HG02798 (cell line): ENCODE results near the gene UMODL1.

Experiments used
- ATAC-seq: cut with Tn5 transposase; IDR thresholded peaks from one replicate; pipeline ENCODE4 v1.9.1; 2021; ENCODE audit warnings: mild to moderate bottlenecking; ENCODE audit not compliant: unreplicated experiment, poor library complexity

The UMODL1 gene

DNA sequence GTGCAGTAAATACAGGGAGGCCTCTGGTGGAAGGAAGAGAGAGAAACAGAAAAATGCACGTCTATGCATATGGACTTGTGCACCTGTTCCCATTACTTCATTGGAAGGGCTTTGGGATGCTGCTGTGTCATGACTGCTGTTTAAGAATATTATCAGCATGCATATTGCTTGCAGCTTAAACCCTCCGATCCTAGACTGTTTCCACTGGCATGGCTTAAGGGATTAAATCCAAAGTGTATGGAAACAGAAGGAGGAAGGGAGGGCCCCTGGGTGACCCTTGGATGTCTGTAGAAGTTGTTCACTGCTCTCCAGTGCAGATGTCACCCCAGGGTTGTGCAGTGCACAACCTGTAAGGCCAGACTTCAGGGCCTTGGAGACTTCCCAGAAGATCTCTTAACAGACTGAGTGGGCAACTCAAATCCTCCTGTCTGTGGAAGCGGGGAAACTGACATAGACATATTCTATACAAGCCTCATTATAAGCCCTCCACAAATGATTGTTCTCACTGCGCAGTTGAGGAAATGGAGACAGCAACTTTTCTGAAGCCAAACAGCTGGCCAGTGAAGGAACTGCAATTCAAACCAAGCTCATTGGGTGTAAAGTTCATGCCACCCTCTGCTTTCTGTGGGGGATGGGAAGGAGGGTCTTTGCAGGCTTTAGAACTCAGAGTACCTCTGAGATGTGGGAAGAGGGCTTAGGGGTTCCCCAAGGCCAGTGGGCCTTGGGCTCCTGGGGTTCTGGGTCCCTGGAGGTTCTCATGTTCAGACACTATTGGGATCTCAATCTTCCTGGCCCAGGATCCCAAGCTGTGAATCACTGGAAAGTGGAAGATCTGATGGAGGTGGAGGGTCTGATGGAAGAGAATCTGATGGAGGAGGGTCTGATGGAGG is 73.8 kb downstream of the UMODL1 start:
- no peak for ATAC-seq

DNA sequence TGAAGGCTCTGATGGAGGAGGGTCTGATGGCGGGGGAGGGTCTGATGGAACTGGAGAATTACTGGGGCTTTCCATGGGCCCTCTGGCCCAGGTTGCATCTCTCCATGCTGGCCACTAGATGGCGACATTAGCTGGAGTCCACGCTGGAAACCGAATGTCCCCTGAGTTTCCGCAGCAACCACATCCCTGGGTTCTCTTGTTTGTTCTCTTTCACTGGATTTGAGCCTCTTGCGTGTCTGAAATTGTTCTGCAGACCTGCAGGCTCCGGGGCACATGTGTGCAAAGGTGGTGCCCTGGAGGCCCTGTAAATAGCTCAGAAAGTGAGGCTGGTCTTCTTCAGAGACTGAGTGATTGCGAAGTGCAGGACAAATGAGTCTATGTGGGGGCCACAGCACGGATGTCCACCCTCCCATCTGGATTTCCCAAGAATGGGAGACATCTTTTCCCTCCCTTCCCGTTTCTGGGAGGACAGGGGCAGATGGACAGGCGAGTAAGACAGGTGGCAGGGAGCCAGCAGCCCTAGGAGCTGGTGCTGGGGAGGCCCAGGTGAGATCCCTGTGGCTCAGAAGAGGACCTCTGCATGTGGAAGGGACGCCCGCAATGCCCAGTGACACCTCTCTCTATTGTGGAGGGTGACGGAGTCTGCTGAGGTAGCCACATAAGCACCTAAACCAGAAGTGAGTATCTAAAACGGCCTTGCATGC is 74.6 kb downstream of the UMODL1 start:
- no peak for ATAC-seq

DNA sequence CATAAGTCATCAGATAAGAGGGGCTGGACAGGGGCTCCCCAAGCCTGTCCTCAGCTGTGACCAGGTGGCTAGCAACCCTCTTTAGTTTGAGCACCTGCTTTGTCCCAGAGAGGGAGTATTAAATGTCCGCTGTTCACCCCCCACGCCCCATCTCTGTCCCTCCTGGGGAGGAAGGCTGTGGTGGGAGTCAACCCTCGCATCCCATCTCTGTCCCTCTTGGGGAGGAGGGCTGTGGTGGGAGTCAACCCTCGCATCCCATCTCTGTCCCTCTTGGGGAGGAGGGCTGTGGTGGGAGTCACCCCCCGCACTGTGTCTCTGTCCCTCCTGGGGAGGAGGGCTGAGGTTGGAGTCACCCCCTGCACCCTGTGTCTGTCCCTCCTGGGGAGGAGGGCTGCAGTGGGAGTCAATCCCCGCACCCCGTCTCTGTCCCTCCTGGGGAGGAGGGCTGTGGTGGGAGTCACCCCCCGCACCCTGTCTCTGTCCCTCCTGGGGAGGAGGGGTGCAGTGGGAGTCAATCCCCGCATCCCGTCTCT is 75.2 kb downstream of the UMODL1 start:
- ATAC-seq = no peak

DNA sequence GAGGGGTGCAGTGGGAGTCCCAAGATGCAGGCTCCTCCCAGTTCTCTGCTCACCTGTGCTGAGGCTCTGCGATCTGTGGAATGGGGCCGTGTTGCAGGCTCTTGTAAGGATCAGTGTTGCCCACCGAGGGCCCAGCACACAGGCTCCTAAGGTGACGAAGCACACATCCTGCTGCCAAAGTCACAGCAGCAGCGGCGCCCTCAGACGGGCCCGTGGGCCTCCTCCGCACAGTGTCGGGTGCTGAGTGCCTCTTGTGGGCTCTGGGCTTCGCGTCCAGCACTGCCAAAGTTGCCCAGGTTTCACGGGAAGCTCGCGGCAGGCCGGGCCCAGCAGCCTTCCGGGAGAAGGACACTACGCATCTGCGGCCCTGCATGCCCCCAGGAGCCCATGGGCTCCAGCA is 75.7 kb downstream of the UMODL1 start:
- no peak for ATAC-seq

DNA sequence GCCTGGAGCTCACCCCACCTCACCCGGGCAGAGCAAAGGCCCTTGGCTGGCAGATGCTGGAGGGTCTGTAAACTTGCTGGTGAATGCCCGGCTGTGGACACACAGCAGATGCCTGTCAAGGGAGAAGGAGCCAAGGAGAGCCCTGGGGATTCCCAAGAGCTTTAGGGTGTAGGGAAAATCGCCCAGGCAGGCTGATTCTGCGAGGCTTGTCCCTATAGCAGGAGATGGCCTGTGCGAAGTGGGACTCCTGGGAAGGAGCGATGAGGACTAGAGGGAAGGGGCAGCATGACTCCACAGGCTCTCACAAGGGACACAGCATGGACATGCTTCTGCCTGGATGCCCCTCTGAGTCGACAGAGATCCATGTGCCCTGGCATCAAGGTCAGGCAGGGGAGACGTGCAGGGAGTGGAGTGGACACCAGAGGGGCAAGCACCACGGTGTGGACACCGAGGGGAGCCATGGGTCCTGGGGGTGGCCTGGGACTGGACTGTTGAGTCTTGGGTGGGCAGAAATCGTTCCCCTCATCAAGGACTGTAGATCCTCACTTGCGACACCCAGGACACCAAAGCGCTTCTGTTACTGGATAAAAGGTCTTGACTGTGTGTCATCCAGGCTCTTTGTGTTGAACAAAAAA is 76.4 kb downstream of the UMODL1 start:
- no peak for ATAC-seq

DNA sequence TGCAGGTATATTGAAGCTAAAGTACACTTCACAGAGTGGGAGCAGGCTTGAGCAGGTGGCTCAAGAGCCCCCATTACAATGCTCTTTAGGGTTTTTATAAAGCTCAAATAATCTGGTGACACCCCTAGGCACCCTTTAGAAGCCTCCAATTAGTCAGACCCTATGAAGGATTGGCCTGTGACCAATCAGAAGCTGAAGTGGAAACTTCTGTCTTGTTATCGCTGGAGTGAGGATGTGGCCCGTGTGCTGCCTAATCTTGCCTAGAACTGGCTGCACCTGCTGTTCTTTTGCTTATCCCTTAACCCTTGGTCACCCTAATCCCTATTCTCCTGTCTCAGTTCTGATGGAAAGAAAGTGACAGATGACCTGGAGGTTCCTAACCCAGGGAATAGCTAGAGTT is 77.0 kb downstream of the UMODL1 start:
- ATAC-seq = no peak

DNA sequence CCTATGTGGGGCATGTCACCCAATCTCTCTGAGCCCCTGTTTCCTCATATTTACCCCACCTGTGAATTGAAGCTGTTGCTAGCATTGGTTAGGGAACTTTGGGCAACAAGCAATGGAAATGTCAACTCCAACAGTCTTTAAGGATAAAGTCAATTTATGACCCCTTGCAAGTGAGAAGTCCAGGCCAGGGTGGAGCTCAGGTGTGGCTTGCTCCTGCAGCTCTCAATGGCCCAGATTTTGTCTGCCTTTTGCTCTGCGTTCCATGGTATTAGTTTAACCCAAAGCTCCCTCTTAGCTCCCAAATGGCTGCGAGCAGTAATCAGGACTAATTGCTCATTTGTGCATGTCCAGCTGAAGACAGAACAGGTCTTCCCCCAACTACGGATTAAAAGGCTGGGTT is 77.5 kb downstream of the UMODL1 start:
- no peak for ATAC-seq

DNA sequence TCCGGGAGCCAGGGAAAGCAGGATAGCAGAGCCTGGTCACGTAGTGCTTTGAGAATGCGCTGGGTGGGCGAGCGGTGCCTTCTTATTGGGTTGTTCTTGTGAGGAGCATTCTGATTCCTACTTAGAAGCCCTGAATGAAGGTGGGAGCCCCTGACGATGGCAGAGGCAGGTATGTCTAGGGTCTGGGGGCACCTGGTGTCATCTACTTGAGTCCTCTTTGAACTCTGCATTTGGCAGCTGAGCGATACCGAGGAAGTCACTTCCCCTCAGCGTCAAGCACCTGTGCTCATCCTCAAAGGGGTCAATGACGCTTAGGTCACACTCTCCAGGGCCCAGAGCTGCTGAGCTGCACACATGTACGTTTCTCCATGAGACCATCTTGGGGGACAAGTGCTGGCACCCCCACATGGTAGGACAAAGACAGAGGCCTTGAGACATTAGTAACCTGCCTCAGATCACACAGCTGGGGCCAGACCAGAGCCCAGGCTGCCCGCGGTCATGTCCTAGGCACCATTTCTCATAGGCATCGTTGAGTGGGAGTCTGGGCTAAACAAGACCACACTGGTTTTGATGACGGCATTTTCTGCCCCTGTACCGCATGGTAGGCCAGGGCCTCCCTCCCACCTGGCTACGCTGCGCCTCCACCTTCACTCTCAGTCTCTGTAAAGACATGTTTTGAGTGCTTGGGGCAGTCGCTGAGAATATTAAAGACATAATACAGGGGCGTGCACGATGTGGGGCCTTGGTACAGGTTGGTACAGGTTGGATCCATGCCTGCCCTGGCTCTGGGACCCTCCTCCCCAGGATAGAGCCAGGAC is 78.7 kb downstream of the UMODL1 start:
- ATAC-seq = no peak

DNA sequence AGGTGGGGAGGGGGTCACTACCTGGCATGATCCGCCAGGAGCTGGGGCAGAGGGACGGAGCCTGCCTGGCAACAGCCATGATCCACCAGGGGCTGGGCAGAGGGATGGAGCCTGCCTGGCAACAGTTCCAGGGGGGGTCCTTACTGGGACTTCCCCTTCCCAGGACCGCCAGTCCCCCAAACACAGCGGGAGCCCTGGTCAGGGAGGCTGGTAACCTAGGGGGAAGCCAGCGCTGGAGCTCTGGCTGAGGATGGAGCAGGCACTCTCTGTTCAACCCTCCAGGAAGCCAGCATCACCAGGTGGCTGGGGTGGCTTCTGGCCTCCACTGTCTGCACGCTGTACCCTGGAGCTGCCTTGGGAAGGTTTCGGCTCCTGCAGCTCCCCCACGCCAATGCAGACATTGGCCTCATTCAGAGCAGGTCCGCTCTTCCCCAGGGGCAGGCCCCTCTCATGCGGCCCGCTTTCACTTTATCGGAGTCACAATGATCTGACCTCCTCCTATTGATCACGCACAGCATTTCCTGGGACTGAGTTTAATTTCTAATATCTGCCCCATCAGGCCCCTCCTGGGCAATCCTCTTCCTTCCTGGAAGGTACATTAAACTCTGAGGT is 79.5 kb downstream of the UMODL1 start:
- ATAC-seq = no peak

DNA sequence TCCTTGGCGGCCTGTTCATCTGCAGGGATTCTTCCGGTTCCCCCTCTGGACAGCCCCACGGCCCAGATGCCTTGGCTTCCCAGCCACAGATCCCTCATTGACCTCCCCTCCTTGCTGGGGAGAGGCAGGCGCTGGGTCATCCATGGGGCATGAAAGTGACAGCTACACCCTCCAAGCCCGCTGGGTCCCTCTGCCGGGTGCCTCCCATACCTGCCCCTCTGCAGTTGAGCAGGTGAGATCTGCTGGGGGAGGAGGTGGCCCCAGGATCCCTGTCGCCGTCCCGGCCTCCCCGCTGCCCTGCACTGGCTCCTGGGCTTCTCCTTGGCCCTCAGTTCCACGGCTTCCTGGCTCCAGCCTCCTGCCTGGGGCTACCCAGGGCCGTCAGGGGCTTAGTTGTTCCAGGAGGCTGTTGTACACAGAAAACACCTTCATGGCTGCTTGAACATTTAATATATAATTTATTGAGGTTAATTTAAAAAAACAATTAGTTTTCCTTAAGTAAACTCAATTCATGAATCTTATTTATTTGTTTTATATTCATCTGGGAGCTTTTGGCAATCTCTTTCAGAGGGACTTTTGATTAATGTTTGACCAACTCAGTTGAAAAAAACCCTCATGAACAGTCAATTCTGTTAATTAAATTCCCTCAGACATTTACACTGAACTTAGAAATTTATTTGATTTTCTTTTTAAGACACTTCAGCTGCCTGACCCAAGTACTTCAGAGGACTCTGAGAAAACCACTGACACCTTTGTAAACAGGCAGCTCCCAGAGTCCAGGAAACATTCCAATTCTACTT is 80.2 kb downstream of the UMODL1 start:
- no peak for ATAC-seq

DNA sequence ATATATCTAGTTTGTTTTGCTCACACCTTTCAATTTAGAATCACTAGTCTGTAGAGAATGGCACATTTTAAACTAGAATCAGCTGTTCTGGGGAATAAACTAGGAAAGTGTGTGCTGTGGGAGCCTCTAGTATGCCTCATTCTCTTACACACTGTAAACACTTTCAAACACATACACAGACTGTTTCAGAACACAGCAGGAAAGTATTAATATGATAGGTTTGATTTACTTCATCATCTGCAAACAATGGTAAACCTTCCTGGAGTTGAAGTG is 80.8 kb downstream of the UMODL1 start:
- no peak for ATAC-seq

DNA sequence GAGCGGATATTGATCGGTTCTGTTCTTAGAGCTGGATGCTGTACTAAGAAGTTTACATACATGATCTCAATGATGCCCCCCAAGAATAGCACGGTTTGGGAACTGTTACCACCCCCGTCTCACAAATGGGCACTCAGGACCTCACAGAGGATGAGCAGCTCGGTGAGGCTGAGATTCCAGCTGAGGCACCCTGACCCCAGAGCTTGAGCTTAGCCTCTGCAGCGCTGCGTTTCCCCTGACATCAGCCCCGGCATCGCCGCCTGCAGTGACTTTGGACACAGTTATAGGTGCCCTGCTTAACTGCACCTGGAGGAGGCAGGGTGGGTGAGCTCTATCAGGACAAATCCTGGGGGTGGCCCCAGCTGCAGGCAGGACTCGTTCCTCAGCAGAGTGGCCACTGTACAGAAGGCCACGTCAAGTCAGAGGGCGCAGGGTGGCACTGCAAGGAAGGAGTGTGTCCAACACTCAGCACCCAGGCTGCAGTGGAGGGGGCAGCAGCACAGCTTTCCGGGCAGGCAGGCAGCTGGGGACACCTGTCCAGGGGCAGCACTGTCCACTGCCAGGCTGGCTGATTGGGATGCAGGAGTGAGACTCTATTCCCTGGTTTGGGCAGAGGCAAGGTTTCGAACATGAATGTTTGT is 82.0 kb downstream of the UMODL1 start:
- no peak for ATAC-seq

DNA sequence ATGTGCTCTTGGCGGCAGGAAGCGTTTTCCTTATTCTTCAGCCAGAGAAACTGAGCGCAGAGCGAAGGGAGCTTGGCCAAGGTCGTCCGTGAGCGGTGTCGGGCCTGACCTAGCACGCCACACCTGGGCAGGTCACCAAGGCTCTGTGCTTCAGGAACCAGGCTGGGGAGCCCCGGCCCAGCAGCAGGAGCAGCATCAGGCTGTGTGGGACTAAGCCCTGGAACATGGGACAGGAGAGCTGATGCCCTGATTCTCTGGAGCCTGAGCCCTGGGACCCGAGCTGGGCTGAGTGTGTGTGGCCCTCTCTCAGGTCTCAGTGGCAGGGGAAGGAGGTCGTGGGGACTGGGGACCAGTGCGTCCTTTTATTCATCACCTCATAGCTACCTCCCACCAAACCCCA is 82.6 kb downstream of the UMODL1 start:
- ATAC-seq = no peak

DNA sequence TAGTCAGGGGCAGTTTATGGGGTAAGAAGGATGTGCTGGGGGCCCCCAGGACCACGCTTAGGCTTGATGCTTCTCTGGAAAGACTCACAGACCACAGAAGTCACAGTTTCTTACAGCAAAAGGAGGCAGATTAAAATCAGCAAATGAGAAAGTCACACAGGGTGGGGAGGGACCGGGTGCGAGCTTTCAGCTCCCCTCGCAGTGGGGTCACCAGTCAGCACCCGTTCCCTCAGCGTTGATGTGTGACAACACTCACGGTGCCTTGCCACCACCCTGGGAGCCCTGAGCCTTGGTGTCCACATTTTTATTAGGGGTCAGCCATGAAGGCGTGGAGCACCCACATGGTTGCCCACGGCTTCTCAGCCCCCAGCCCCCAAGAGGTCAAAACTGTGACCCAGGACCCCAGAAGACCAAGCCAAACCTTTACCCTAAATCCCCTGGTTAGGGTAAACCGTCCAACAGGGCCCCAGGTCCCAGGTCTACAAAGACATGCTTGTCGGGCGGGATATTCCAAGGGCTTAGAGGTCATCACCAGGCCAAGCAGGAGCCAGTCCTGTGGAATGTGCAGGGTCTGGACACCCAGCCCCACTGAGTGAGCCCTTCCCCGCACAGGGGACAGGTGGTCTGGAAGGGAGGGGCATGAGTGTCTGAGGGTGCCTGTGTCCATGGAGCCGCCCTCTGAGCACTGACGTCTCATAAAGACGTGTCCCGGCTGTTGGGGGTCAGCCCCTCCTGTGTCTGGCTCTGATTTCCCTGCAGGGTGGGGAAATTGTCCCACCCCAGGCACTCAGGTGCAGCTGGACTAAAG is 83.3 kb downstream of the UMODL1 start:
- ATAC-seq = no peak

DNA sequence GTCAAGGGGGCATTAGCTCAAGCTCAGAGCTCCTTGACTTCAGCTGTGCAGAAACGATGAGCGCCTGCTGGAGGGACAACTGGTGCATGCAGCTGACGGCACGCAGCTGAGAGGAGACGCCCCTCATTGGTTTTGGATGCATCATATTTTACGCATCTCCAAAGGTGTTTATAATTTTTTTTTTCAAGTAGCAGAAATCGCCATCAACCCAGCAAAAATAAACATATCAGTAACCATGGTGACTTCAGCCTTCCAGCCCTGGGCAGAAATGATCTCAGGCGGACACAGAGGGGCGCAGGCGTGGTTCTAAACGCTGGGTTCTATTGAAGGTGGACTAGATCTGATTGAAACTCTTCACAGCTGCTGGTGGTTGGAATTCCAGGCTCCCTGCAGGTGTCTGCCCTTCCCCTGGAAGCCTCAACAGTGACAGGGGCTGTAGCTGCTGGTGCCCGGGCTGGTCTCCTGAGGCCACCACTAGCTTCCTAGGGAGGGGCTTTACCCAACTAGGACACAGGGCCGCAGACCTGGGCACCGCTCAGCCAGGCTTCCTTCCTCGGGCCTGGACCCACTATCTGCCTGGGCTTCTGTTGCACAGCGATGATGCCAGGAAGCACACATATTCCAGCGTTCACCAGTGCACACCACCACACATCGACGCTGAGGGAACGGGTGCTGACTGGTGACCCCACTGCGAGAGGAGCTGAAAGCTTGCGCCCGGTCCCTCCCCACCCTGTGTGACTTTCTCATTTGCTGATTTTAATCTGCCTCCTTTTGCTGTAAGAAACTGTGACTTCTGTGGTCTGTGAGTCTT is 84.1 kb downstream of the UMODL1 start:
- no peak for ATAC-seq

DNA sequence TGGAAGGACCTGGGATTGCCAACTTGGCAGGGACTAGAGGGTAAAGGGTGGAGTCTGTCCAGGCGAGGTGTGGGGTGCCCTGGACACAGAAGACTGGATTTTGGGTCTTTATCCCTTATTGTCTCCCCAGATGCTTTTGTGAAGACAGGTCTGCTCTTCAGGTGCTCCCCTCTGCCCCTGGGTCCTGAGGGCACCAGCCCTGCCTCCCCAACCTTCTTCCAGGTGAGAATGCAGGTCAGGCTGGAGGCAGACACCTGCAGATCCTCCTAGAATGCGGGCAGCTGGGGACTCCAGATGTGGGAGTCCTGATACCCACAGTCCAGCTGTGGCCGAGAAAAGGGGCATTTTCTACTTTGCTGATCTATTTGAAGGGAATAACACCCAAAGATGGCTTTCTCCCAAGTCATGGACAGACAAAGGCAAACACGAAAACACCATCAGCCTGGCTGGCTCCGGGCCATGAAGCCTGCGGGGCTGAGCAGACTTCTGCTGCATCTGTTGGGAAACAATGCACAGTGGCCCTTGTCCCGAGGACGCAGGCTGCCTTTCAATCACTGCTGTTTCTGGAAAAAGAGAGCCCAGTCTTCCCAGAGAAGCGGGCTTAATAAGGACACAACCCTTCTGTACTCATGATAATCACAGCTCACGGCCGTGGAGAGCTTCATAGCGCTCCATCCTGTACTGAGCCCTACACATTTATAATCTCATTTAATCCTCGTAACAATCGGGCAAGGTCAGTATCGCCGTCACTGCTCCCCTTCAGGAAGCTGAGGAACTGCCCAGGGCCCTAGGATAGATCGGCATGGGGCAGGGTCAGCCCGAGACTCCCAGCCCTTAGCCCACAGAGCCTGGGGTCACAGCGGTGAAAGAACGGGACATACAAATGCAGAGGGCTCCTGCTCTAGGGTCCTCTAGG is 85.8 kb downstream of the UMODL1 start:
- ATAC-seq = no peak
